Embryonic facial prominence (tissue), 1 donor: ENCODE measurements around the gene FER.
"Not testable (repeated sequence)": the region's sequence is repeated elsewhere in the genome, so short reads cannot be mapped to it uniquely, and the experiment has no call there.

Experiments
- DNase-seq: peaks from one replicate; pipeline ENCODE4 v3.0.0-alpha.2; 2016; ENCODE audit errors: extremely low spot score

The FER gene

DNA sequence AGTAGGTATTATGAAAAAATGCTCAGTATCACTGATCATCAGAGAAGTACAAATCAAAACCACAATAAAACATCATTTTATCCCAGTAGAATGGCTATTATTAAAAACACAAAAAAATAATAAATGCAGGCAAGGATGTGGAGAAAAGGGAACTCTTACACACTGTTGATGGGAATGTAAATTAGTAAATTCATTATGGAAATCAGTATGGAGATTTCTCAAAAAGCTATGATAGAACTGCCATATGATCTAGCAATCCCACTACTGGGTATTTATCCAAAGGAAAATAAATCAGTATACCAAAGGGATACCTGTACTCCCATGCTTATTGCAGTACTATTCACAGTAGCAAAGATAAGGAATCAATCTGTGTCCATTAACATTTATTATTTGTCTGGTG, 209.6 kb downstream of the FER start:
- DNase-seq: no peak

DNA sequence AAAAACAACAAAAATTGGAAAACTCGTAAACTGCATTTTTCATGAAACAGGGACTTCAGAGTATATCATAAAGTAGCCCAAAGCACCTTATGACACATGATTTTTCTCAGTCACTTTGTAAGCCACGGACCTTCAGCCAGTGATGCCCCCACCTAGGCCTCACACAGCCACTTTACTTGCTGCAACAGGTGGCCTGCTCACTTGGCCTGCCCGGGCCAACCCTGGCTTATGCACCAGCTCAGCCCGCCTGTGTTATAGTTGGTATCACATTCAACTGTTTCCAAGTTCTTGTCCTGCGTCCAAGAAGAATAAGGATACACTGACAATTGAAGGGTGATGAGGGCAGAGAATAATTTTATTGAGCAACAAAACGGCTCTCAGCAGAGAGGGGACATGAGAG, 219.2 kb downstream of the FER start:
- no peak for DNase-seq

DNA sequence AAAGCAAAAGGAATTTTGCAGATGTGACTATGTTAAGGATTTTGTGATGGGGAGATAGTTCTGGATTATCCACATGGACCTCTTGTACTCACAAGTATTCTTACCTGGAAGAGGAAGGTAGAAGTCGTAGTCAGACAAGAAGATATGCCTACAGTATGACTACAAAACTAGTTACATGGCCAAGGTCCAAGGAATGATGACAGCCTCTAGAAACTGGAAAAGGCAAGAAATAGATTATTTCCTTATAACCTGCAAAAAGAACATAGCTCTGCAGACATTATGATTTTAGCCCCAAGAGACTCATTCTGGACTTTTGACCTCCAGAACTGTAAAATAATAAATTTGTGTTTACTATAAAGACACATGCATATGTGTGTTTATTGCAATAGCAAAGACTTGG, 226.9 kb downstream of the FER start:
- no peak for DNase-seq

DNA sequence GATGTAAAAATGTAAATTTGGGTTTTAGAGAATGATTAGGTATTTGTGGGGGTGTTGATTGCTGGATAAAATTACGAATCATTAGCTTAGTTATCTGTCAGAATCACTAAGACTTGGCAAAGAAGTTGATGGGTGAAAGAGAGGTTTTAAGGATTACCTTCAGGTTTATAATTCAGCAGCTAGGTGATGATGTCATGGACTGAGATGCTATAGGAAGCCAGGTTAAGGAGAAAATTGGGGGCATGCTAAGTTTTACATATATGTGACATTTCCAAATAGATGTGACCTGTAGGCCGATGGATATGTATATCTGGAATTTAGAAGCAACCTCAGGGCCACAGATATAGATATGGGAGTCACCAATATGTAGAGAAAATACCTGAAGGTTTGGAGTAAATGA, 228.0 kb downstream of the FER start:
- DNase-seq: no peak

DNA sequence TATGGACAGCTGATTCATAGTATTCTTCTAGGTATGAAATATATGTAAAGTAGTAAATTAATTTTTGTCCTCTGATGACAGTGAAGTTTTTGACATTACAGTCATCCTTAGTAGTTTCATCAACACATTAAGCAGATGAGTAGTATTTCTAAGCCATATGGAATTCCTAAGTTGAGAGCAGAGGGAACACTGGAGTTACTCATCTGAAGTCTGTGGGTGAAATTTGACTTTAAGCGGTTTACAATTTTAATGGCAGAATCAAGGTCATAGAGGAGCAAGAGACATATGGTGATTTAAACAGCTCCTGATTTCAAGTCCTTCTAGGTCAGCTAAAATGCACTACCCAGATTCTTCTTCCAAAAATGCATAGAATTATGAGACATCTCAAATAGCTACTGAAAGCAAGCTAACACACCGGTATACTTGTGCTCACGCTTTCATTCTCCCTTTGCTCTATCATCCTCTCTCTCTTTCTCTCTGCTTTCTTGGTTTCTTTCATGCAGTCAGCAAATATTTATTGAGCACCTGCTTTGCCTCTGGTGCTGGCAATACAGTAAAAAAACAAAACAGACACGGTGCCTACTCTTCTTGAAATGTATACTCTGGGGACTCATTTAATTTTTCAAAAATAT, 235.9 kb downstream of the FER start:
- no peak for DNase-seq

DNA sequence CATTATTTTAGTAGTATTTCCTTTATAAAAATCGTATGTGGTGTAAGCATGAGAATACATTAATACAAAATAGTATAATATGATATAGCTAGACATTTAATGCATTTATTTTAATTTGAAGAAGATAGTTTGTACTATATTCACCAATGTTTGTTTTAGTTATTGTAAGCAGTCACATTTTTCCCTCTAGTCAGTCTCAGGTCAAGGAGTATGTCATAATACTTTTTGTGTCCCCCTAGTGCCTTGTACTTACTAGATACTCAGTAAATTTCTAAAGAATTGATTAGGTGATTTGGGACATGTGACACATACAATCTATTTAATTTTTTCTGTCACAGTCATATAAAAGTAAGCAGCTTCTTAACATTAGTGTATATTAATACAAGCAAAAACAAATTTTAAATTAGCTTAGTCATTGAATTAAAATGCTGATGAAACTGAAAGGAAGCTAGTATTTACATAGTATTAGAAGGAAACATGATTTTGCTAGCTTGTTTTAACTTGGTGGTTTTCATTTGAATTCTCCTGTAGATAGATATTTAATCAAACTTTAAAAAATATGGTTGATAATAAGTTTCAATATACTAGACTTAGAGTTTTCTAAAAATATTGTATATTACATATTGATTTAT, 242.2 kb downstream of the FER start:
- DNase-seq: no peak

DNA sequence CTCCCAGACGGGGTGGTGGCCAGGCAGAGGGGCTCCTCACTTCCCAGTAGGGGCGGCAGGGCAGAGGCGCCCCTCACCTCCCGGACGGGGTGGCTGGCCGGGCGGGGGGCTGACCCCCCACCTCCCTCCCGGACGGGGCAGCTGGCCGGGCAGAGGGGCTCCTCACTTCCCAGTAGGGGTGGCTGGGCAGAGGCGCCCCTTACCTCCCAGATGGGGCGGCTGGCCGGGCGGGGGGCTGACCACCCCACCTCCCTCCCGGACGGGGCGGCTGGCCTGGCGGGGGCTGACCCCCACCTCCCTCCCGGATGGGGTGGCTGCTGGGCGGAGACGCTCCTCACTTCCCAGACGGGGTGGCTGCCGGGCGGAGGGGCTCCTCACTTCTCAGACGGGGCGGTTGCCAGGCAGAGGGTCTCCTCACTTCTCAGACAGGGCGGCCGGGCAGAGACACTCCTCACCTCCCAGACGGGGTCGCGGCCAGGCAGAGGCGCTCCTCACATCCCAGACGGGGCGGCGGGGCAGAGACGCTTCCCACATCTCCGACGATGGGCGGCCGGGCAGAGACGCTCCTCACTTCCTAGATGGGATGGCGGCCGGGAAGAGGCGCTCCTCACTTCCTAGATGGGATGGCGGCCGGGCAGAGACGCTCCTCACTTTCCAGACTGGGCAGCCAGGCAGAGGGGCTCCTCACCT, 244.8 kb downstream of the FER start:
- DNase-seq: not testable (repeated sequence)

DNA sequence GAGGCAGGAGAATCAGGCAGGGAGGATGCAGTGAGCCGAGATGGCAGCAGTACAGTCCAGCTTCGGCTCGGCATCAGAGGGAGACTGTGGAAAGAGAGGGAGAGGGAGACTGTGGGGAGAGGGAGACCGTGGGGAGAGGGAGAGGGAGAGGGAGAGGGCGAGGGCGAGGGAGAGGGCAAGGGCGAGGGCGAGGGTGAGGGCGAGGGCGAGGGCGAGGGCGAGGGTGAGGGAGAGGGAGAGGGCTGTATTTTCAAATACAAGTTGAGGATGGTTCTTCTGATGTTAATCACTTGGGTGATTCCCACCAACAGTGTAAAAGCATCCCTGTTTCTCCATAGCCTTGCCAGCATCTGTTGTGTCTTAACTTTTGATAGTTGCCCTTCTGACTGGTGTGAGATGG, 245.7 kb downstream of the FER start:
- not testable (repeated sequence) for DNase-seq

DNA sequence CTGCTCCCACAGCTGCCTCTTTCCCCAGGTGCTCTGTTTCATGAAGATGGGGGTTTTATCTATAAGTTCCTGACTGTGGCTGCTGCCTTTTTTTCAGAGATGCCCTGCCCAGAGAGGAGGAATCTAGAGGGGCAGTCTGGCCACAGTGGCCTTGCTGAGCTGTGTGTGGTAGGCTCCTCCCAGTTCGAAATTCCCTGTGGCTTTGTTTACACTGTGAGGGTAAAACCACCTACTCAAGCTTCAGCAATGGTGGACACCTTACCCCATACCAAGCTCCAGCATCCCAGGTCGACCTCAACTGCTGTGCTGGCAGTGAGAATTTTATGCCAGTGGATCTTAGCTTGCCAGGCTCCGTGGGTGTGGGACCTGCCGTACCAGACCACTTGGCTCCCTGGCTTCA, 250.0 kb downstream of the FER start:
- DNase-seq: no peak

DNA sequence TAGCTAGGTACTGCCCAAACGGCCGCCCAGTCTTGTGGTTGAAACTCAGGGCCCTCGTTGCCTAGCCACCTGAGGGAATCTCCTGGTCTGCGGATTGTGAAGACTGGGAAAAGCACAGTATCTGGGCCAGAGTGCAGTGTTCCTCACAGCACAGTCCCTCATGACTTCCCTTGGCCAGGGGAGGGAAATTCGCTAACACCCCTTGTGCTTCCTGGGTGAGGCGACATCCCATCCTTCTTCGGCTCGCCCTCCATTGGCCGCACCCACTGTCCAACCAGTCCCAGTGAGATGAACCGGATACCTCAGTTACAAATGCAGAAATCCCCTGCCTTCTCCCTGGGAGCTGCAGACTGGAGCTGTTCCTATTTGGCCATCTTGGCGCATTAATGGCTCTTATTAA, 250.5 kb downstream of the FER start:
- DNase-seq: no peak

DNA sequence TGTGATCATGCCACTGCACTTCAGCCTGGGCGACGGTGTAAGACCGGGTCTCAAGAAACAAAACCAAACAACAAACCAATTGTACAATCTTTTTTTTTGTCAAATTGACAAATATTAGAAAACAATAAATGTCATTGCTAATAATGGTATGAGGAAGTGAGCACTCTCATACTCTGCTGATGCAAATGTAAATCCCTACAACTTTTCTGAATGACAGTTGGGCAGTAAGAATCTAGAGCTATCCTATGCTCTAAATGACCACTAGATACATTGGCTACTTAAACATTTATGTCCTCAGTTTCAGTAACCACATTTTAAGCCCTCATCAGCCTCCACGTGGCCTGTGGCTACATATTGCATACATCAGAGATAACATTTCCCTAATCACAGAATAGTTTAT, 256.2 kb downstream of the FER start:
- DNase-seq: no peak

DNA sequence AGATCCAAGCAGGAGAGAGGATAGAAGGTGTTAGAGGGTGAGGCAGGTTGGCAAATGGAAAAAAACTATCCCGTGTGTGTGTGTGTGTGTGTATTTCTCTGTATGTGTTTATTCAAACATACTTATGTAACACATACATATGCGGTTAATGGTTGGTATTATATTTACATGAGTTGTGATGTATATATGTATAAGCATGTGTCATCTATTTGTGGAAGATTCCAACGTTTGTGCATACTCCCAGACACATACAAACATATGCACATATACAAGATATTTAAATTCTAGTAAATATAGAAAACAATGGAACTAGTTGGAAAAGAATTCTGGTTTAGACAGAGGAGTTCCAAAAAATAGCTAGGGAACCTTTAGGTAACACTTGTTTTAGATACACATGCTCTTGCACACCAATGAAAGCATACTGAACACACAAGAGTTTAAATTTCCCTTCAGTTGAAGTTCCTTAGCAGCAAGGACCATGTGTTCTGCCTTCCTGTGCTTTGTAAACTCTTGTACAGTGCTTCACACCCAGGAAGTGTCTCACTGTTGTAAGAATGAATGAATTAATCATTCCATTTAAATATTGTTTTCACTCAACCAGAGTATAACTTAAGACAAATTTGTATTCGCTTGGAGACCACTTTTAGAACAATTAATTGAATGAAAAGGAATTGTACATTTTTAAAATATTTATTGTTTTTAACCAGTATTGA, 257.8 kb downstream of the FER start:
- no peak for DNase-seq

DNA sequence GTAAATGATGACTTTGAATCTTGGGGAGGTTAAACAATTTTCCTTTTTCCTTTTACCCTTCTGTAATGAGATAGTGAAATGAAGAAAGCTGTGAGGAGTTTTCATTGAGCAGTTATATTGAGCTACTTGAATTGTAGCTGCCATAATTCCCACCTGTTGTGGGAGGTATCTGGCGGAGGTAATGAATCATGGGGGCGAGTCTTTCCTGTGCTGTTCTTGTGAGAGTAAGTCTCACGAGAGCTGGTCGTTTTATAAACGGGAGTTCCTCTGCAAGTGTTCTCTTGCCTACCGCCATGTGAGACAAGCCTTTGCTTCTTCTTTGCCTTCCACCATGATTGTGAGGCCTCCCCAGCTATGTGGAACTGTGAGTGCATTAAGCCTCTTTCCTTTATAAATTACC, 258.4 kb downstream of the FER start:
- DNase-seq: no peak

DNA sequence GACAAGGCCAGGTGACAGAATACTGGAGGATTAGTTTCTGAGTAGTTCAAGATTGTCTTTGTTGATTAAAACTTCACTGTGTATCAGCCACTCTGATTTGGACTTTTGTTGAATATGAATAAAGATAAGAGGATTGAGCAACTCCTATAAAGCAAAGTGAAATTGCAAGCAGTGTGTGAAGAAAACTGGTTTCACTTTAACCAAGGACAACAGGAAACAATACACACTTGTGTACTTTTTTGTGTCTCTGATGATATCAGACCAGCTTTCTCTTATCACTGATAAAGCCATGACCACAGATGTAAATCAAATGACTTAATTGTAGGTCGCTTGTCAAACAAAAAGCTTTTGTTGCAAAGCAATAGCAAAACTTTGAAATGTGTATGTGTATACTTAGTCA, 268.6 kb downstream of the FER start:
- no peak for DNase-seq

DNA sequence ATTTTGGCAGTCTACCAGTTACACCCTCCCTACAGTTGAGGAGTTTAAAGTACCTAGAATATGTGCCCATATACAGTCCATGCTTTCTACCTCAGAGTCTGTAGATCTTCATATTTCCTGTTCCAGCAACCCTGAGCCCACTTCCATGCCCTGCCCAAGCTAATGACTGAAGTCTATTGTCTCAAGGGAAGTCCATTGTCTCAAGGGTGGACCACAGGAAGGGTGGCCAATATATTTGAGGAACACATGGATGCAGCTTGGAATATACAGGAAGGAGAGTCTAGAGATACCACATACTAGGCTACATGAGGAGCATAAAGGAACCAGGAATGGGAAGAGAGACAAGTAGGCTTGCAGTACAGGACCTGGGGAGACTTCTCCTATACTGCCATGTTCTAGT, 274.4 kb downstream of the FER start:
- DNase-seq: no peak

DNA sequence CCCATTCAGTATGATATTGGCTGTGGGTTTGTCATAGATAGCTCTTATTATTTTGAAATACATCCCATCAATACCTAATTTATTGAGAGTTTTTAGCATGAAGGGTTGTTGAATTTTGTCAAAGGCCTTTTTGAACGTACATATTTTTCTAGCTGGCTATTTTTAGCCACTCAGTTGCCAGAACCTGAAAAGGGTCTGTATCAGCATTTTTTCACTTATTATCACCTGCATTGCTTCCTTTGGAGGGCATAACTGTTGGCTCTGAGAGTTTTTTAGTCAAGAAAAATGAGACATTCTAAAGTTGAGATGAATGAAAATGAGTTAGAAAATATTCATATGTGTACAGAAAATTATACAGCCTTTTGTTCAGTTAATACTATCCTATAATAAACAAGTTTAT, 278.0 kb downstream of the FER start:
- not testable (repeated sequence) for DNase-seq

DNA sequence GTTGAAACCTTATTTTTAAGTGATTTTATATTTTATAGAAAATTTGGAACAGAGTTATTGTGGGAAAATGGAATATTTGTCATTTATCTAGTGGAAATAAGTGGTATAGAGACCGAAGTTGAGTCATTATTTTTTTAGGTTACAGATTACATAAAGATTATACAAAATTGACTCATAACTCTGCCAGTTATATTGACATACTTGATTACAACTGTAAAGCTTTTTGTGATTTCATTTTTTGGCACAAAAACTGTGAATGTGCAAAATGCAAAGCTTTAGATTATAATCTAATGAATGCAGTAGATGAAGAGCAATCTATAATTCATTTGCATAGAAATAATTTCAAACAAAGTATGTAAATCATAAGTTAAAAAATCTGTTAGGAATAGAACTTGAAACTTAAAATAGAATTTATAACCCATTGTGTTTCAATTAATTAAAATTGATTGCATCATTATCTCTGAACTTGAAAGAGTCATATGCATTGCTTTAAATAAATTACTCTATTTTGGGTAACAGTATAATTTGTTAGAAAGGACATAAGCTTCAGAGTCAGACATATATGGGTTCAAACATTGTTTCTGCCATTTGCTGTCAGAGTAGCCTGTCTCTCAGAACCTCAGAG, 280.4 kb downstream of the FER start:
- no peak for DNase-seq

DNA sequence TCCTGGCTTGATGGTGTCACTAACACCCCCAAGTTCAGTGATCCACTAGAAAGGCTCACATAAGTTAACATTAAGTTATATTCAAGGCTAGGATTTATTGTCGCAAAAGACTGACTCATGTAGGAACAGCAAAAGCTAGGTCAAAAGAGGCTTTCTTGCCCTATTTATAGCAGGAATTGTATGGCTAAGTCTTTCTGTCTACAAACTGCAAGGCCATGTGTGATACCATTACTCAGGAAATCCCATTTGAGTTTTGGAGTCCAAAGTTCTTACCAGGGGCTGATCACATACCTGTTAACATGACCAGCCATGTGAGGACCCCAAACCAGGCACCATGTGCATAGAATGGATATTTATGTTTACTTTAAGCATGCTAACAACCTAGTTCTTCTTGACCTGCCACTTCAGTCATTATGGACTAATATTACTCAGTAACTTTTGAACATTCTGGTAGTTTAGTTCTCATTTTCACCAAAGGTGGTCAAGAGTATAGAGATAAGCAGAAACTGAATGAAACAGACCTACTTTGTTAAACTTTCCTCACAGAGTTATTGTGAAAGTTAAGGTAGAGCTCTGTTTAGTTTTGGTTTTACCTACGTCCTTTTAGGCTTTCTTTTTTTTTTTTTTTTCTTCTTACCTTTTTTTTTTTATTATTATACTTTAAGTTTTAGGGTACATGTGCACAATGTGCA, 281.1 kb downstream of the FER start:
- DNase-seq: no peak

DNA sequence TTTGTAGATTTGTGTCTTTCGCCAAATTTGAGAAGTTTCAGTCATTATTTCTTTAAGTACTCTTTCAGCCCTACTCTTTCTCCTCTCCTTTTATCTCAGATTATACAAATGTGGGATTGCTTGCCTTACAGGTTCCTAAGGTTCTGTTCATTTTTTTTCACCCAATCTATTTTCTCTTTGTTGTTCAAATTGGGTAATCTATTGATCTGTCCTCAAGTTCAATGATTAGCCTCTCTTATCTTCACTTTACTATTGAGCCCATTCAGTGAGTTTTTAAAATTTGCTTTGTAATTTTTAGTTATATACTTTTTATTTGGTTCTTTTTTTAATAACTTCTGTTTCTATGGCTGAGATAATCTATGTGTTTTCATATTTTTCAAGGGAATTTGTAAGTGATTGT, 282.1 kb downstream of the FER start:
- no peak for DNase-seq

DNA sequence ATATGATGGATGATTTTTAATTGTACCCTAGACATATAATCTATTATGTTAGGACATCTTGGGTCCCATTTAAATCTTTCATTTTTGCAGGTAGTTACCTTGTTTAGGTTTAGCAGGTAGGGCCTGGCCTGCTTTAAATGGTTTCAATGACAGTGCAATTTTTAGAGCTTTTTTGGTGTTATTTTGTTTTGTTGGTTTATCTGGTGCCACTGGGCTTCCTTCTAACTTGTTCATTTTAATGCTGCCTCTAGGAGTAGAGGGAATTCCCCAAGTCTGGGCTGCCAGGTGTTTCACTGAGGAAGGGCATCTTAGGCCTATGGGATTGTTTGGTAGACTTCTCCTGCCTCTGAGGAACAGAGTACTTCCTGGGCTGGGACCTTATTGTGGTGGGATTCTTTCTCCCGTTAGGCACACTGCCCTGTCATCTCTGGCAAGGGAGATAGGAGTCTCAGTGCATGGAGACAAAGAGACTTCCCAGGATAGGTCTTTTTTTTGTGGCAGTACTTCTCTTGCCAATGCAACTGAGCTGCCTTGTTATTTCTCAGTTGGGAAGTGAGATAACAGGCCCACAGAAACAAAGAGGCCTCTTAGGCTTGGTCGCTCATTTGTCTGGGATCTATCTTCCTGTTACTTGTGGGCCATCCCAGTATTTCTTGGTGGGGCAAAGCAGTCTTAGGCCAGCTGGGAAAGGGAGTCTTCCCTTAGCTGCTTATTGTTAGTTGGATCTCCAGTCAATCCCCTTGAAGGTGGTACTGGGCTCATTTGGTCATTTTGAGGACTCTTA, 282.9 kb downstream of the FER start:
- no peak for DNase-seq

DNA sequence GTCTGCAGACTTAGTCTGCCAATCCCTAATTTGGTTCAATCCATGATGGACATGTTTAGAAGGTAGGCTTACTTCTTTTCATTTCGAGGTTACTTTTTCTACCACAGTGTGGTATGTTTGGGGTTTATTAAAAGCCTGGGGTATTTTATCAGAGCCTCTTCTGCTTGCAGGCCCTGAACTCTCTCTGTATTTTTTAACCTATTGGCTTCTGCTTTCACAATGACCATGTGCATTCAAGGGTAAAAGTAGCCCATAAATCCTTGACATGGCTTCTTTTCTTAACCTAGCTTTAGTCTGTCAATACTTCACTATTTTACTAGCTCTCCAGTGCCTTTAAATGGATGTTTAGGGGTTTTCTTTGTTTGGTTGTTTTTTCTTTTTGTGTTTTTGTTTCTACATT, 286.6 kb downstream of the FER start:
- no peak for DNase-seq
